HG02885 (cell line): ENCODE data around the gene BPTF.
"Not testable (repeated sequence)": the region's sequence is repeated elsewhere in the genome, so short reads cannot be mapped to it uniquely, and the experiment has no call there.

Source experiments
- ATAC-seq: cut with Tn5 transposase; IDR thresholded peaks from one replicate; pipeline ENCODE4 v1.9.1; 2021; ENCODE audit warnings: mild to moderate bottlenecking; ENCODE audit not compliant: unreplicated experiment, poor library complexity

BPTF gene

DNA sequence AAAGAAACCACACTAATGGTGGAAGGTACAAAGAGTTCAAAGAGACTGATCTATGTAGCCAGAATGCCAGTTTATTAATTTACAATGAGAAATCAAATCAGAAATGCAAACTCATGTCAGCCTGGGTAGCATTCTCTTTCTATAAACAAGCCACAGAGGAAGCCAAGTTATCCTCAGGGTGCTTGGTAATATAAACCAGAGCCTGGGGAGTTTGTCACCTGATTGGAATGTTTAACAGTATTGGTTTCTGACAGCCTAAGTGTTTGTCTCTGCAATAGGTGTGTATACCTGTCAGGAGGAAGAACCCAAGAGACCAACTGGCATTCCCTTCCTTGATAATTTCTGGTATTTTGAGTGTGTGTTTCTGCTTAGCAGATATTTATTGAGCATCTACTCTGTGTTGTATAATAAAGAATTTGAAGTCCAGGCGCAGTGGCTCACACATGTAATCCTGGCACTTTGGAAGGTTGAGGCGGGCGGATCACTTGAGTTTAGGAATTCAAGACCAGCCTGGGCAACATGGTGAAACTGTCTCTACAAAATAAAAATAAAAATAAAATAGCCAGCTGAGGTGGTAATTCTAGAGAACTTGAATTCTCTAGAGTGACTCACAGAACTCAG lies 174.1 kb downstream of the BPTF start:
- ATAC-seq, result no peak

DNA sequence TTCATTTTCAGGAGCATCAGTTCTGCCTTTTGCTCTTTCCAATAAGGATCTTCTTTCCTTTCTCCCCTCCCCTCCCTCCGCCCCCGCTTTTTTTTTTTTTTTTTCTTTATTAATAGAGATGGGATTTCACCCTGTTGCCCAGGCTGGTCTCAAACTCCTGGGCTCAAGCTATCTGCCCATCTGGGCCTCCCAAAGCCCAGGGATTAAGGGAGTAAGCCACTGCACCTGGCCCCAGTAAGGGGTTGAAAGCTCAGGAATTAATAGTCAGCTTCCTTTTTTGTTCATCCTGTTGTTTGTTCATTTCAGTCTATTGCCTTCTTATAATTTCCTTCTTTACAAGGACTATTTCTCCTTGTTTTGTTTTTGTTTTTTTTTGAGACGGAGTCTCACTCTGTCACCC lies 178.9 kb downstream of the BPTF start:
- no peak for ATAC-seq

DNA sequence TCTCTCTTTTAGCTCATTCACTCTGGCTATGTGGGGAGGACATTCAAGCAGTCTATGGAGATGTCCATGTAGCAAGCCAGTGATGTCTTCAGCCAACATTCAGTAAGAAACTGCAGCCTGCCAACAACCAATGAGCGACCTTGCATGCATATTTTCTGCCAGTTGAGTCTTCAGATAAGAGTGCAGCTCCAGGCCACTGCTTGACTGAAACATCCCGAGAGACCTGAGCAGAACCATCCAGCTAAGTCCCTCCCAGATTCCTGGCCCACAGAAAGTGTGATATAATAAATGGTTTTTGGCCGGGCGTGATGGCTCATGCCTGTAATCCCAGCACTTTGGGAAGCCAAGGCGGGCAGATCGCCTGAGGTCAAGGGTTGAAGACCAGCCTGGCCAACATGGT lies 181.5 kb downstream of the BPTF start:
- no peak for ATAC-seq

- ATAC-seq, result peak; percentile 57
Observed at GRCh38 chr17:68011199-68011665, 185.9 kb downstream of the BPTF start.

DNA sequence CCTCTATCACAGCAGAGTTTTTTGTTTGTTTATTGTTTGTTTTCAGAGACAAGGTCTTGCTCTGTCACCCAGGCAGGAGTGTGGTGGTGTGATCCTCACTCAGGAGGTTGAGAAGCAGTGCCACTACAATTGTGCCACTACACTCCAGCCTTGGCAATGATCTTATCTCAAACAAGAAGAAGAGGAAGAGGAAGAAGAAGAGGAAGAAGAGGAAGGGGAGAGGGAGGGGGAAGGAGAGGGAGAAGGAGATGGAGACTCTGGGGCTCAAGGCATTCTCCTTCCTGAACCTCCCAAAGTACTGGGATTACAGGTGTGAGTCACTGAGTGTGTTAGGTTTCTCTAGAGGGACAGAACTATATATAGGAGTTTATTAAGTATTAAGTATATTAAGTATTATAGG lies 188.1 kb downstream of the BPTF start:
- no peak for ATAC-seq

GRCh38 chr17:68015081-68015723 lies 189.9 kb downstream of the BPTF start:
- no peak for ATAC-seq

DNA sequence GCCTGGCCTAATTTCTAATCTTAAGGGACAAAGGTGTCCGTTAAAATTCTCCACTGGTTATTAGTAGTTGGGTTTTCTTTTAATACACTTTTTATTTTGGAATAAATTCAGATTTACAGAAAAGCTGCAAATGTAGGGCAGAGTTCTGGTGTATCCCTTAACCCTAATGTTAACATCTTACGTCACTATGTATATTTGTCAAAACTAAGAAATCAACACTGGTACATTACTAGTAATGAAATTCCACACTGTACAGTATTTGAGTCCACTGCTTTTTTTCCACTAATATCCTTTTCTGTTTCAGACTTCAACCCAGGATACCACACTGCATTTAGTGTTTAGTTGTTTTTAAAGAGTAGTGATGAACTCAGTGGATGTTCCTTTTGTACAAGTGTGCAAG lies 191.5 kb downstream of the BPTF start:
- no peak for ATAC-seq

DNA sequence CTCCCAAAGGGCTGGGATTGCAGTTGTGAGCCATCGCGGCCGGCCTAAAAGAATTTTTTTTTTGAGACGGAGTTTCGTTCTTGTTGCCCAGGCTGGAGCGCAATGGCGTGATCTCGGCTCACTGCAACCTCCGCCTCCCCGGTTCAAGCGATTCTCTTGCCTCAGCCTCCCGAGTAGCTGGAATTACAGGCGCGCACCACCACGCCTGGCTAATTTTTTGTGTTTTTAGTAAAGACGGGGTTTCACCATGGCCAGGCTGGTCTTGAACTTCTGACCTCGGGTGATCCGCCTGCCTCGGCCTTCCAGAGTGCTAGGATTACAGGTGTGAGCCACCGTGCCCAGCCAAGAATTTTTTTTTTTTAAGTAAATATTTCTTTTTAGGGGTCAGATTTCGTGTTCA lies 193.2 kb downstream of the BPTF start:
- not testable (repeated sequence) for ATAC-seq

- no peak for ATAC-seq
Observed at GRCh38 chr17:68019336-68019674, 194.0 kb downstream of the BPTF start.

DNA sequence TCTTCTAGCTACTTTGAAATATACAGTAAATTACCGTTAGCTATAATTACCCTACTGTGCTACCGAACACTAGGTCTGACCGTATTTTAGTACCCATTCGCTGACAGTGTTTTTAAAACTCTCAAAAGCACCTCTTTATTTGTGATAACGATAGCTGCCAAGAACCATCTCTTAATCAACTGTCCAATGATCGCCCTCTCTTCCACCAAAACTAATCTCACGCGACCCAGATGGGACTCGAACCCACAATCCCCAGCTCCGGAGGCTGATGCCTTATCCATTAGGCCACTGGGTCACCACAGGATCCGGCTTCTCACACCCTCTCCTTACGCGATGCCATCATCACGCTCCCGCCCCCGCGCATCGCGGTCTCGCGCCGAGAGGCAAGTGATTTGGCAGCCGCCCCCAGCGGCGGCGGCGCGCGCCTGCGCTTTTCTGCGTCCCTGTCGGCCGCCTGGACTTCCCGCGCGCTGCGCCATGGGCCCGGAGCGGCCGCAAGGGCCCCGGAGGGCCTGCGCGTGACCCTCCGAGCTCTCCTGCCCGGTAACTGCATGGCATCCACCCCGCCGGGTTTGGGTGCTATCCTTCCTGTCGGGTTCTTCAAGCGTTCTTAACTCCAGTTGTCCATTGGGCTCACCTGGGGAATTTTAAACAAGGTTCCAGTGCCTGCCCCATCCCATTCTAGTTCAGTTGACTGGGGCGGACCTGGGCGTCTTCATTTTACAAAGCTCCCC lies 194.5 kb downstream of the BPTF start:
- ATAC-seq, result peak; percentile 92

GRCh38 chr17:68020409-68020756 lies 195.1 kb downstream of the BPTF start:
- no peak for ATAC-seq

- ATAC-seq, result not testable (repeated sequence)
Observed at GRCh38 chr17:68020791-68021190, 195.5 kb downstream of the BPTF start.

- no peak for ATAC-seq
Observed at GRCh38 chr17:68021963-68022362, 196.7 kb downstream of the BPTF start.

- not testable (repeated sequence) for ATAC-seq
Observed at GRCh38 chr17:68022547-68022946, 197.2 kb downstream of the BPTF start.

DNA sequence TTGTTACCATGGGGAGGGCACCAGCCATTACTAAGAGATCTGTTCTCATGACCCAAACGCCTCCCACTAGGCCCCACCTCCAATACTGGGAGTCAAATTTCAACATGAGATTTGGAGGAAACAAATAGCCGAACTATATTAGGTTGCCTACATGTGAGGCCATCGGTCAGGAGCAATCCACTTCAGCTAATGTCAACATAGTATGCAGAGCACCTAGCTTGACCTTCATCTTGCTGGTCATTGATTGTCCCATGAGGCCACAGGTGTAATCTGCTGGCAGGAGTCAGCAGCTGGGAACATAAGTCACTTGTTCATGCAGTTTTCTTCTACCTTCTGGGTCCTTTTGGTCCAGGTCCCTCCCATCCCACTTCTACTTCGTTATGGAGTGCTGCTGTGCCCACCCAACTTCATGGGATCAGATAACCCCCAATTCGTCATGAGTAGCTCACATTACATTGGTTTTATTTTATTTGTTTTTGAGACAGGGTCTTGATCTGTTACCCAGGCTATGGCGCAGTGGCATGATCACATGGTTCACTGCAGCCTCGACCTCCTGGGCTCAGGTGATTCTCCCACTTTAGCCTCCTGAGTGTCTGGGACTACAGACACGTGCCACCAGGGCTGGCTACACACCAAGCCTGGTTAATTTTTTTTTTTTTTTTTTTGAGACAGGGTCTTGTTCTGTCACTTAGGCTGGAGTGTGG lies 204.4 kb downstream of the BPTF start:
- ATAC-seq, result no peak
